ENCODE measurements around the gene MYO1H. TPM values are rescaled to one million over a fixed set of nuclear protein-coding genes. Genes with fewer than 3 reads are reported as not detected.
A peak's percentile ranks its signal among the peaks of the same experiment; 100 is the strongest.

Gene MYO1H
- polyA plus RNA-seq (2012; ENCODE audit: insufficient read depth, insufficient read length, low read depth), result not detected

GRCh38 chr12:109347589-109347988 lies at the start of gene MYO1H:
MYO1H (plus strand) TSS chr12:109347900; CDS start chr12:109347961, 61 bp downstream.
- no peak for DNase-seq
- H3K9me3 ChIP-seq, result no peaks in the 10 kb centered on the region
- H3K36me3 ChIP-seq, result no peaks in the 10 kb centered on the region
- no peak within 1 kb of the TSS for H3K4me3 ChIP-seq (ENCODE audit: low read depth, low read length)
- no peaks in the 10 kb centered on the region for H3K4me1 ChIP-seq
- peaks cover 5% of the 10 kb centered on the region; the same call in 1 of the 2 replicates for H3K27me3 ChIP-seq
- no peak for TF ChIP-seq CTCF (IDR thresholded peaks at IDR 0.05; ENCODE audit: low read depth, low read length)

- H3K4me3 ChIP-seq (ENCODE audit: low read depth, low read length), result no peak overlapping the region
- TF ChIP-seq CTCF (IDR thresholded peaks at IDR 0.05; ENCODE audit: low read depth, low read length), result no peak
- no peaks in the 10 kb centered on the region for H3K9me3 ChIP-seq
- DNase-seq, result no peak
- H3K27me3 ChIP-seq, result no peaks in the 10 kb centered on the region
- peaks cover 1% of the 10 kb centered on the region; the same call in 1 of the 2 replicates for H3K4me1 ChIP-seq
- no peaks in the 10 kb centered on the region for H3K36me3 ChIP-seq
Observed at GRCh38 chr12:109299849-109300248, 47.9 kb upstream of the MYO1H start.

GRCh38 chr12:109301643-109302168 lies 46.0 kb upstream of the MYO1H start:
- Histone ChIP-seq H3K4me1 (peaks cover 3% of the 10 kb centered on the region; the same call in 1 of the 2 replicates), H3K4me3 (ENCODE audit: low read depth, low read length) (no peak overlapping the region), H3K27me3 (no peaks in the 10 kb centered on the region), H3K9me3 (no peaks in the 10 kb centered on the region), H3K36me3 (no peaks in the 10 kb centered on the region)
- DNase-seq, result no peak
- no peak for TF ChIP-seq CTCF (IDR thresholded peaks at IDR 0.05; ENCODE audit: low read depth, low read length)

- H3K9me3 ChIP-seq, result no peaks in the 10 kb centered on the region
- no peak overlapping the region for H3K4me3 ChIP-seq (ENCODE audit: low read depth, low read length)
- no peaks in the 10 kb centered on the region for H3K36me3 ChIP-seq
- no peak for DNase-seq
- H3K27me3 ChIP-seq, result no peaks in the 10 kb centered on the region
- TF ChIP-seq CTCF (IDR thresholded peaks at IDR 0.05; ENCODE audit: low read depth, low read length), result peak; percentile 31; the same call in 1 of the 2 replicates
- H3K4me1 ChIP-seq, result peaks cover 3% of the 10 kb centered on the region; the same call in 1 of the 2 replicates
Observed at GRCh38 chr12:109302358-109302757, 45.3 kb upstream of the MYO1H start.

GRCh38 chr12:109302770-109303169 lies 44.9 kb upstream of the MYO1H start:
- H3K4me3 ChIP-seq (ENCODE audit: low read depth, low read length), result no peak overlapping the region
- H3K36me3 ChIP-seq, result no peaks in the 10 kb centered on the region
- no peak for DNase-seq
- no peak for TF ChIP-seq CTCF (IDR thresholded peaks at IDR 0.05; ENCODE audit: low read depth, low read length)
- H3K4me1 ChIP-seq, result peaks cover 3% of the 10 kb centered on the region; the same call in 1 of the 2 replicates
- no peaks in the 10 kb centered on the region for H3K27me3 ChIP-seq
- no peaks in the 10 kb centered on the region for H3K9me3 ChIP-seq

GRCh38 chr12:109304485-109304884 lies 43.2 kb upstream of the MYO1H start:
- no peak for TF ChIP-seq CTCF (IDR thresholded peaks at IDR 0.05; ENCODE audit: low read depth, low read length)
- Histone ChIP-seq H3K36me3 (no peaks in the 10 kb centered on the region), H3K4me3 (ENCODE audit: low read depth, low read length) (no peak overlapping the region), H3K27me3 (peaks cover 5% of the 10 kb centered on the region), H3K4me1 (peaks cover 3% of the 10 kb centered on the region; the same call in 1 of the 2 replicates), H3K9me3 (no peaks in the 10 kb centered on the region)
- peak; percentile 90 for DNase-seq

Measured in BE2C (cell line).